ENCODE data around the gene SEMA4B. TPM values are rescaled to one million over a fixed set of nuclear protein-coding genes. Genes with fewer than 3 reads are reported as not detected.

The SEMA4B gene
- total and polyA plus RNA-seq, 10 of the 15 experiments (the other 5 are each of a cell fraction or from before 2014, with no cell fraction given): 0.87 to 26.0 (median 9.3) TPM

DNA sequence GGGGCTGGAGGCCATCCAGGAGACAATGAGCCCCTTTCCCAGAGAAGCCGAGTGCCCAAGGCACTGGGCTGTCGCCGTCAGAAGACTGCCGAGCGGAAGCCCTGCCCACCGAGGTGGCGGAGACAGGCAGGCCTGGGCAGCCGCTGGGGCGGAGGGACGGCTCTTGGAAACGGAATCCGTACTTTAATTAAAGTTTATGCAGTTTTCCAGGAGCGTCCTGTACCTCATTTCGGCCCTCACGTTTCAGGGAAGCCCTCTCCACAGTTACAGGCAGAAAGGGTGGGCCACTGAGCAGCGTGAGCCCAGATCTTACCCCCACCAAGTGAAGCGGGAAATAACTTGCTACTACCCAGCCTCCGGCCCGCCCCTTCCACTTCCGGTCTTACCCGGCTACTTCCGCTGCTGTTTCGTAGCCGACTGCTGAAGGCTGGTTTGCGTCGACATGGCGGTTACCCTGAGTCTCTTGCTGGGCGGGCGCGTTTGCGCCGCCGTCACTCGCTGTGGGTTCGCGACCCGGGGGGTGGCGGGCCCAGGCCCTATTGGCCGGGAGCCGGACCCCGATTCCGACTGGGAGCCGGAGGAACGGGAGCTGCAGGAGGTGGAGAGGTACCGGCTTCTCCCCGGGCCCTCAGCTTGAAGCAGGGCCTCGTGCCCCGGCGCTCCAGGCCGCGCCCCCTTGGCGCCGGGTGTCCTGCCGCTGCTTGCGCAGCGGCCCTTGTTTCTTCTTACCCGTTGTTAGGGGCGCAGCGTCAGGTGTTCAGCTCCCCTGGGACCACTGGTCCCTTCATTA lies 64.3 kb downstream of the SEMA4B start, which contains the start of gene NGRN (continued):
- TF ChIP-seq, protein P1, sequence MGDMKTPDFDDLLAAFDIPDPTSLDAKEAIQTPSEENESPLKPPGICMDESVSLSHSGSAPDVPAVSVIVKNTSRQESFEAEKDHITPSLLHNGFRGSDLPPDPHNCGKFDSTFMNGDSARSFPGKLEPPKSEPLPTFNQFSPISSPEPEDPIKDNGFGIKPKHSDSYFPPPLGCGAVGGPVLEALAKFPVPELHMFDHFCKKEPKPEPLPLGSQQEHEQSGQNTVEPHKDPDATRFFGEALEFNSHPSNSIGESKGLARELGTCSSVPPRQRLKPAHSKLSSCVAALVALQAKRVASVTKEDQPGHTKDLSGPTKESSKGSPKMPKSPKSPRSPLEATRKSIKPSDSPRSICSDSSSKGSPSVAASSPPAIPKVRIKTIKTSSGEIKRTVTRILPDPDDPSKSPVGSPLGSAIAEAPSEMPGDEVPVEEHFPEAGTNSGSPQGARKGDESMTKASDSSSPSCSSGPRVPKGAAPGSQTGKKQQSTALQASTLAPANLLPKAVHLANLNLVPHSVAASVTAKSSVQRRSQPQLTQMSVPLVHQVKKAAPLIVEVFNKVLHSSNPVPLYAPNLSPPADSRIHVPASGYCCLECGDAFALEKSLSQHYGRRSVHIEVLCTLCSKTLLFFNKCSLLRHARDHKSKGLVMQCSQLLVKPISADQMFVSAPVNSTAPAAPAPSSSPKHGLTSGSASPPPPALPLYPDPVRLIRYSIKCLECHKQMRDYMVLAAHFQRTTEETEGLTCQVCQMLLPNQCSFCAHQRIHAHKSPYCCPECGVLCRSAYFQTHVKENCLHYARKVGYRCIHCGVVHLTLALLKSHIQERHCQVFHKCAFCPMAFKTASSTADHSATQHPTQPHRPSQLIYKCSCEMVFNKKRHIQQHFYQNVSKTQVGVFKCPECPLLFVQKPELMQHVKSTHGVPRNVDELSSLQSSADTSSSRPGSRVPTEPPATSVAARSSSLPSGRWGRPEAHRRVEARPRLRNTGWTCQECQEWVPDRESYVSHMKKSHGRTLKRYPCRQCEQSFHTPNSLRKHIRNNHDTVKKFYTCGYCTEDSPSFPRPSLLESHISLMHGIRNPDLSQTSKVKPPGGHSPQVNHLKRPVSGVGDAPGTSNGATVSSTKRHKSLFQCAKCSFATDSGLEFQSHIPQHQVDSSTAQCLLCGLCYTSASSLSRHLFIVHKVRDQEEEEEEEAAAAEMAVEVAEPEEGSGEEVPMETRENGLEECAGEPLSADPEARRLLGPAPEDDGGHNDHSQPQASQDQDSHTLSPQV (IDR thresholded peaks at IDR 0.05): peak; percentile 27; the same call in 1 of the 2 replicates
- TF ChIP-seq, protein P2, sequence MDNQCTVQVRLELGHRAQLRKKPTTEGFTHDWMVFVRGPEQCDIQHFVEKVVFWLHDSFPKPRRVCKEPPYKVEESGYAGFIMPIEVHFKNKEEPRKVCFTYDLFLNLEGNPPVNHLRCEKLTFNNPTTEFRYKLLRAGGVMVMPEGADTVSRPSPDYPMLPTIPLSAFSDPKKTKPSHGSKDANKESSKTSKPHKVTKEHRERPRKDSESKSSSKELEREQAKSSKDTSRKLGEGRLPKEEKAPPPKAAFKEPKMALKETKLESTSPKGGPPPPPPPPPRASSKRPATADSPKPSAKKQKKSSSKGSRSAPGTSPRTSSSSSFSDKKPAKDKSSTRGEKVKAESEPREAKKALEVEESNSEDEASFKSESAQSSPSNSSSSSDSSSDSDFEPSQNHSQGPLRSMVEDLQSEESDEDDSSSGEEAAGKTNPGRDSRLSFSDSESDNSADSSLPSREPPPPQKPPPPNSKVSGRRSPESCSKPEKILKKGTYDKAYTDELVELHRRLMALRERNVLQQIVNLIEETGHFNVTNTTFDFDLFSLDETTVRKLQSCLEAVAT (IDR thresholded peaks at IDR 0.05): peak; percentile 76
- TF ChIP-seq, protein P3, sequence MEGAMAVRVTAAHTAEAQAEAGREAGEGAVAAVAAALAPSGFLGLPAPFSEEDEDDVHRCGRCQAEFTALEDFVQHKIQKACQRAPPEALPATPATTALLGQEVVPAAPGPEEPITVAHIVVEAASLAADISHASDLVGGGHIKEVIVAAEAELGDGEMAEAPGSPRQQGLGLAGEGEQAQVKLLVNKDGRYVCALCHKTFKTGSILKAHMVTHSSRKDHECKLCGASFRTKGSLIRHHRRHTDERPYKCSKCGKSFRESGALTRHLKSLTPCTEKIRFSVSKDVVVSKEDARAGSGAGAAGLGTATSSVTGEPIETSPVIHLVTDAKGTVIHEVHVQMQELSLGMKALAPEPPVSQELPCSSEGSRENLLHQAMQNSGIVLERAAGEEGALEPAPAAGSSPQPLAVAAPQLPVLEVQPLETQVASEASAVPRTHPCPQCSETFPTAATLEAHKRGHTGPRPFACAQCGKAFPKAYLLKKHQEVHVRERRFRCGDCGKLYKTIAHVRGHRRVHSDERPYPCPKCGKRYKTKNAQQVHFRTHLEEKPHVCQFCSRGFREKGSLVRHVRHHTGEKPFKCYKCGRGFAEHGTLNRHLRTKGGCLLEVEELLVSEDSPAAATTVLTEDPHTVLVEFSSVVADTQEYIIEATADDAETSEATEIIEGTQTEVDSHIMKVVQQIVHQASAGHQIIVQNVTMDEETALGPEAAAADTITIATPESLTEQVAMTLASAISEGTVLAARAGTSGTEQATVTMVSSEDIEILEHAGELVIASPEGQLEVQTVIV (IDR thresholded peaks at IDR 0.05; ENCODE audit: borderline replicate concordance, partially characterized antibody): peak; percentile 46
- TF ChIP-seq, protein P4, sequence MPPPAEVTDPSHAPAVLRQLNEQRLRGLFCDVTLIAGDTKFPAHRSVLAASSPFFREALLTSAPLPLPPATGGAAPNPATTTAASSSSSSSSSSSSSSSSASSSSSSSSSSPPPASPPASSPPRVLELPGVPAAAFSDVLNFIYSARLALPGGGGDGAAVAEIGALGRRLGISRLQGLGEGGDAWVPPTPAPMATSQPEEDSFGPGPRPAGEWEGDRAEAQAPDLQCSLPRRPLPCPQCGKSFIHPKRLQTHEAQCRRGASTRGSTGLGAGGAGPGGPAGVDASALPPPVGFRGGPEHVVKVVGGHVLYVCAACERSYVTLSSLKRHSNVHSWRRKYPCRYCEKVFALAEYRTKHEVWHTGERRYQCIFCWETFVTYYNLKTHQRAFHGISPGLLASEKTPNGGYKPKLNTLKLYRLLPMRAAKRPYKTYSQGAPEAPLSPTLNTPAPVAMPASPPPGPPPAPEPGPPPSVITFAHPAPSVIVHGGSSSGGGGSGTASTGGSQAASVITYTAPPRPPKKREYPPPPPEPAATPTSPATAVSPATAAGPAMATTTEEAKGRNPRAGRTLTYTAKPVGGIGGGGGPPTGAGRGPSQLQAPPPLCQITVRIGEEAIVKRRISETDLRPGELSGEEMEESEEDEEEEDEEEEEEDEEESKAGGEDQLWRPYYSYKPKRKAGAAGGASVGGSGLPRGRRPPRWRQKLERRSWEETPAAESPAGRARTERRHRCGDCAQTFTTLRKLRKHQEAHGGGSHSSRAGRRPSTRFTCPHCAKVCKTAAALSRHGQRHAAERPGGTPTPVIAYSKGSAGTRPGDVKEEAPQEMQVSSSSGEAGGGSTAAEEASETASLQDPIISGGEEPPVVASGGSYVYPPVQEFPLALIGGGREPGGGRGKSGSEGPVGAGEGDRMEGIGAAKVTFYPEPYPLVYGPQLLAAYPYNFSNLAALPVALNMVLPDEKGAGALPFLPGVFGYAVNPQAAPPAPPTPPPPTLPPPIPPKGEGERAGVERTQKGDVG (CRISPR knock-in tag; IDR thresholded peaks at IDR 0.05): no peak
- TF ChIP-seq, protein P5, sequence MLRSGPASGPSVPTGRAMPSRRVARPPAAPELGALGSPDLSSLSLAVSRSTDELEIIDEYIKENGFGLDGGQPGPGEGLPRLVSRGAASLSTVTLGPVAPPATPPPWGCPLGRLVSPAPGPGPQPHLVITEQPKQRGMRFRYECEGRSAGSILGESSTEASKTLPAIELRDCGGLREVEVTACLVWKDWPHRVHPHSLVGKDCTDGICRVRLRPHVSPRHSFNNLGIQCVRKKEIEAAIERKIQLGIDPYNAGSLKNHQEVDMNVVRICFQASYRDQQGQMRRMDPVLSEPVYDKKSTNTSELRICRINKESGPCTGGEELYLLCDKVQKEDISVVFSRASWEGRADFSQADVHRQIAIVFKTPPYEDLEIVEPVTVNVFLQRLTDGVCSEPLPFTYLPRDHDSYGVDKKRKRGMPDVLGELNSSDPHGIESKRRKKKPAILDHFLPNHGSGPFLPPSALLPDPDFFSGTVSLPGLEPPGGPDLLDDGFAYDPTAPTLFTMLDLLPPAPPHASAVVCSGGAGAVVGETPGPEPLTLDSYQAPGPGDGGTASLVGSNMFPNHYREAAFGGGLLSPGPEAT (IDR thresholded peaks at IDR 0.05; ENCODE audit: low read depth): peak; percentile 66; the same call in 1 of the 2 replicates
- TF ChIP-seq ZBED1 (IDR thresholded peaks at IDR 0.05; ENCODE audit: borderline replicate concordance) (no peak; the same call in 1 of the 2 replicates), SMAD1 (IDR thresholded peaks at IDR 0.05; ENCODE audit: low read depth, partially characterized antibody) (peak; percentile 71), MEF2B (IDR thresholded peaks at IDR 0.05; ENCODE audit: partially characterized antibody, poor library complexity, severe bottlenecking) (peak; percentile 89), TAF1 (IDR thresholded peaks at IDR 0.05; ENCODE audit: borderline replicate concordance, low read depth, low read length) (peak; percentile 96), SIN3A (IDR thresholded peaks at IDR 0.05; ENCODE audit: low read depth, low read length) (0 out of 2 replicates have a peak, but pooled peaks have one; percentile 48), SREBF2 (IDR thresholded peaks at IDR 0.05; ENCODE audit: low read length) (peak; percentile 22; the same call in 1 of the 2 replicates), BCL11A (IDR thresholded peaks at IDR 0.05; ENCODE audit: low read depth, low read length) (no peak), CBFB (IDR thresholded peaks at IDR 0.05; ENCODE audit: low read depth) (peak; percentile 85)
